AG04449 (cell line): ENCODE results near the gene SLBP.

ENCODE experiments used
- CTCF ChIA-PET: fragments of 350-600 bp; formaldehyde crosslinking; extraction: SDS; loops from one replicate; lab custom pipeline; 2021; ENCODE audit warnings: antibody characterized with exemption; lab: Yijun Ruan, JAX
- POLR2A ChIA-PET: fragments of 400-600, 350-600 bp; formaldehyde crosslinking; extraction: SDS; loops from one replicate; lab custom pipeline; 2020; ENCODE audit warnings: antibody characterized with exemption, inconsistent platforms; lab: Yijun Ruan, JAX
- DNase-seq: peaks from one replicate; pipeline ENCODE4 v3.0.0-alpha.2; 2010; ENCODE audit warnings: low read depth, low spot score
- H3K4me3 ChIP-seq: 2 replicates; pipeline ENCODE4 v1.5.1; 2011; ENCODE audit warnings: low read depth, mild to moderate bottlenecking, control low read depth, low read length
- TF ChIP-seq, protein P1 (sequence below): IDR thresholded peaks from one replicate; pipeline ENCODE4 v1.5.1; 2011; ENCODE audit warnings: mild to moderate bottlenecking, moderate library complexity, low read length, control low read depth, inconsistent platforms; ENCODE audit not compliant: insufficient read depth; ENCODE audit errors: missing control alignments

SLBP gene

DNA sequence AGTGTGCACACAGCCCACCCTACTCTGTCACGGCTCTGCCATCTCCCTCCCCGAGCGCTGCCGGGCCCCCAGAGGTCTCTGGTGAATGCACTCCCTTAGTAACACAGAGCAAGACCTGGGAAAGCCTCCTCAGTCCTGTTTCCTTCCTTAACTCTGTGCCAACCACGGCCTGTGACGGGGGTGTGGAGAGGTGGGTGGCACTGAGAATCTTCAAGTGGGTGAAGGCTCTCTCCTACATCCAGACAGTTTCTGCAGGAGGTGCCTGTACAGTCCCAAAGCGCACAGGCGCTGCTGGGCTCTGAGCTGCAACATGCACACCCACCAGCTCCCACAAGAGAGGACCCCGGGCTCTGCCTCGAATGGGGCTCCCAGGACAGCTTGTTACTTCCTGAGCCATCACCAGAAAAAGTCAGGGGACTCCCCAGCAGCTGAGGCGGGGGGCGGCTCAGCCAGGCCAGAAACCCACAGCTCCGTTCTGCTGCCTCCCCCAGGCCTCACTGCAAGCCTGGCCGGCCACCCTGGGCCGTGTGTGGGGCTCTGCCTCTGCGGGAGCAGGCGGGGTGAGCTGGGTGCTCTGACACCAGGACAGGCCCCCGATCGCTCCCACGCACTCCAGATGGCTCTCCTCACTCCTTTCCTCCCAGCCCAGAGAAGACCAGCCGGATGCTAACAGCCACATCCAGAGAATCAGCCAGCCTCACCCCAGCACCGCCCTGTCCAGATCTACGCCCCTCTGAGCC, 57.7 kb downstream of the SLBP start:
- no peak overlapping the region for H3K4me3 ChIP-seq
- CTCF ChIA-PET = interaction anchor here (0.6 to 1.7 kb wide), 3 partner anchors 10 to 39 kb away, joined by 3 to 5 read pairs (median 4); no protein-coding TSS in a partner anchor
- POLR2A ChIA-PET = no interaction called here
- DNase-seq = no peak
- TF ChIP-seq, protein P1, sequence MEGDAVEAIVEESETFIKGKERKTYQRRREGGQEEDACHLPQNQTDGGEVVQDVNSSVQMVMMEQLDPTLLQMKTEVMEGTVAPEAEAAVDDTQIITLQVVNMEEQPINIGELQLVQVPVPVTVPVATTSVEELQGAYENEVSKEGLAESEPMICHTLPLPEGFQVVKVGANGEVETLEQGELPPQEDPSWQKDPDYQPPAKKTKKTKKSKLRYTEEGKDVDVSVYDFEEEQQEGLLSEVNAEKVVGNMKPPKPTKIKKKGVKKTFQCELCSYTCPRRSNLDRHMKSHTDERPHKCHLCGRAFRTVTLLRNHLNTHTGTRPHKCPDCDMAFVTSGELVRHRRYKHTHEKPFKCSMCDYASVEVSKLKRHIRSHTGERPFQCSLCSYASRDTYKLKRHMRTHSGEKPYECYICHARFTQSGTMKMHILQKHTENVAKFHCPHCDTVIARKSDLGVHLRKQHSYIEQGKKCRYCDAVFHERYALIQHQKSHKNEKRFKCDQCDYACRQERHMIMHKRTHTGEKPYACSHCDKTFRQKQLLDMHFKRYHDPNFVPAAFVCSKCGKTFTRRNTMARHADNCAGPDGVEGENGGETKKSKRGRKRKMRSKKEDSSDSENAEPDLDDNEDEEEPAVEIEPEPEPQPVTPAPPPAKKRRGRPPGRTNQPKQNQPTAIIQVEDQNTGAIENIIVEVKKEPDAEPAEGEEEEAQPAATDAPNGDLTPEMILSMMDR = no peak

DNA sequence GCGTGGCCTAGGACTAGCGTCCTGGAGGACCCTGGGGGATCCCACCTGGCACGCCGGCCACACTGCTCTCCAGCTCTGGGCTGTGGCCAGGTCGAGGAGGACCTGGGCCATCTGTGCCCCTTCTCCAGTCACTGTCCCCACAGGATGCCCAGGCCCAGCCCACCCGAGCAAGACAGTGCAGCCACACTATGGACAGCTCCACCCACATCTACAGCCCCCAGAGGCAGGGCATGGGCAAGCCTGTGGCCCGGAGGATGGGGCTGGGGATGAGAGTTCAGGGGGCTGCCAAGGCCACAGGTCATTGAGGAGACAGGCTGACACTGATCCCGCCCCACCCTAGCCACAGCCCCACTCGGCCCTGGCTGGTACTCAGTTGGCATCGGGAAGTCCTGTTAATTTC, 58.3 kb downstream of the SLBP start:
- H3K4me3 ChIP-seq = no peak overlapping the region
- ChIA-PET POLR2A (no interaction called here), CTCF (interaction anchor here (0.6 to 1.7 kb wide), 3 partner anchors 10 to 39 kb away, joined by 3 to 5 read pairs (median 4); no protein-coding TSS in a partner anchor)
- TF ChIP-seq, protein P1 = no peak
- DNase-seq = no peak

DNA sequence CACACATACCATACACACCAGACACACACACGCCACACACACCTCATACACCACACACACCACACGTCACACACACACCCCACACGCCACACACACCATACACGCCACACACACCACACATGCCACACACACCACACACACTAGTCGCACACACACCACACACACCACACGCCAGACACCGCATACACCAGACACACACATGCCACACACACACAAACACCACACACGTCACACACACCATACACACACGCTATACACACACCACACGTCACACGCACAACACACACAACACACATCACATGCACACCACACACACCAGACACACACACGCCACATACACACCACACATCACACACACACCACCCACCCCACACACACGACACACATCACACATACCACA, 60.0 kb downstream of the SLBP start:
- TF ChIP-seq, protein P1 = no peak

DNA sequence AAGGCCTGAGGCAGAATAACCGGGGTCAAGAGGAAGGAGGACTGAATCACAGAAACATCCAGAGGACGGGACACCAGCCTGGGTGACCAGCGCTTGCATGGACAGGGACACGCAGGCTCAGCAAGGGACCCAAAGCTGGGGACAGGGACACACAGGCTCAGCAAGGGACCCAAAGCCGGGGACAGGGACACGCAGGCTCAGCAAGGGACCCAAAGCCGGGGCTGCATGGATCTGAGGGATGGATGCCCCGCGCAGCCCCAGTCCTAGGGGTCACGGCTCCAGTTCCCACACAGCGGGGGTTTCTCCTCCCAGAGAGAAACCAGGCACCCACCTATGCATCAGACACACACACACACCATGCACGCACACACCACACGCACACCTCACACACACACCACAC, 60.5 kb downstream of the SLBP start:
- ChIA-PET POLR2A (no interaction called here), CTCF (no interaction called here)
- DNase-seq = no peak
- TF ChIP-seq, protein P1 = no peak
- no peak overlapping the region for H3K4me3 ChIP-seq

More for the DNA sequence above, 60.0 kb downstream of the SLBP start:
- no peak overlapping the region for H3K4me3 ChIP-seq
- ChIA-PET CTCF (no interaction called here), POLR2A (no interaction called here)
- no peak for DNase-seq

DNA sequence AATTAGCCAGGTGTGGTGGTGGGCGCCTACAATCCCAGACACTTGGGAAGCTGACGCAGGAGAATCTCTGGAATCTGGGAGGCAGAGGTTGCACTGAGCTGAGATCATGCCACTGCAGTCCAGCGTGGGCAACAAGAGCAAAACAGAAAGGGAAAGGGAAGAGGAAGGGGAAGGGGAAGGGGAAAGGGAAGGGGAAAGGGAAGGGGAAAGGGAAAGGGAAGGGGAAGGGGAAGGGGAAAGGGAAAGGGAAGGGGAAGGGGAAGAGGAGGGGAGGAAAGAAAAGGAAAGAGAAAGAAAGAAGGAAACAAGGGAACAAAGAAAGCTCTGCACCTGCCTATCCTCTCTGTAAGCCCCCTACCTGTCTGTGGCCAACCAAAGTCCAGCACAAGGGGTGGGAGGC, 63.2 kb downstream of the SLBP start:
- ChIA-PET POLR2A (no interaction called here), CTCF (interaction anchor here (2.7 kb wide), 1 partner anchor 19 kb away, joined by 7 read pairs; no protein-coding TSS in a partner anchor)

DNA sequence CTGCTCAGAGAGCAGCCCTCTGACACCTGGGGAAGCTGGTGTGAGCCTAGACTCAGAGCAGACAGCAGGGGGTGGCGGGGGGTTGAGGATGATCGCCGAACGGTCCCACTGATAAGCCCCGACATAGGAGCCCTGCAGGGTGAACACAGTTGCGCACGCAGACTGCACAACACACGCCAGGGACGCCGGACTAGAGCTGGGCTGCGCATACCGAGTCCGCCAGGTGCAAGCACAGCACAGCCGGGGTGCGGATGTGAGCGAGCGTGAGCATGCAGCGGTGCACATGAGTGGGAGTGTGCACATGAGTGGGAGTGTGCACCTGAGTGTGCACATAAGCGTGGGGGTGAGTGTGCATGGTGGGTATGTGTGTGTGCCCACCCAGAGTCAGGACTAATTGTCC, 64.7 kb downstream of the SLBP start:
- POLR2A ChIA-PET = no interaction called here
- no peak for DNase-seq
- TF ChIP-seq, protein P1 = no peak
- CTCF ChIA-PET = interaction anchor here (1.0 to 2.7 kb wide), 3 partner anchors 12 to 18 kb away, joined by 3 to 7 read pairs (median 4); no protein-coding TSS in a partner anchor
- no peak overlapping the region for H3K4me3 ChIP-seq

More for the DNA sequence above, 63.2 kb downstream of the SLBP start:
- TF ChIP-seq, protein P1 = no peak
- H3K4me3 ChIP-seq = no peak overlapping the region
- no peak for DNase-seq
